A549 (cell line): ENCODE measurements around the gene ANAPC15.

Experiments
- CTCF ChIP-seq: fragments of >200 bp; sonication (Bioruptor Twin); formaldehyde crosslinking; IDR thresholded peaks from 3 replicates; pipeline ENCODE4 v1.5.1; 2016
- ESRRA ChIP-seq: fragments of 150-350 bp; IDR thresholded peaks from 2 replicates; pipeline ENCODE4 v1.6.1; 2014; ENCODE audit warnings: mild to moderate bottlenecking, low read length, borderline replicate concordance
- POLR2A ChIP-seq: IDR thresholded peaks from 2 replicates; pipeline ENCODE4 v1.6.1; 2012; ENCODE audit warnings: mild to moderate bottlenecking, low read length
- RAD21 ChIP-seq, 2 experiments: fragments of >200 bp in 1 of 2; sonication (Bioruptor Twin) in 1 of 2; formaldehyde crosslinking in 1 of 2; IDR thresholded peaks in 1 of 2; conservative IDR thresholded peaks in 1 of 2; 2 replicates in 1 of 2; 3 replicates in 1 of 2; pipeline ENCODE4 v1.6.1; 2012 to 2018; ENCODE audit warnings: inconsistent platforms in 1 of 2
- SMC3 ChIP-seq: fragments of >200 bp; sonication (Bioruptor Twin); formaldehyde crosslinking; IDR thresholded peaks from 3 replicates; pipeline ENCODE4 v1.6.1; 2018; ENCODE audit warnings: inconsistent platforms
- TF ChIP-seq, protein P1 (sequence below): fragments of 200-600 bp; sonication (generic); IDR thresholded peaks from 2 replicates; pipeline ENCODE4 v1.6.1; 2016; ENCODE audit warnings: antibody characterized with exemption, mild to moderate bottlenecking, moderate library complexity
- TF ChIP-seq, protein P2 (sequence below): fragments of 150-350 bp; IDR thresholded peaks from 2 replicates; pipeline ENCODE4 v1.6.1; 2014; ENCODE audit warnings: low read depth, mild to moderate bottlenecking, low read length

DNA sequence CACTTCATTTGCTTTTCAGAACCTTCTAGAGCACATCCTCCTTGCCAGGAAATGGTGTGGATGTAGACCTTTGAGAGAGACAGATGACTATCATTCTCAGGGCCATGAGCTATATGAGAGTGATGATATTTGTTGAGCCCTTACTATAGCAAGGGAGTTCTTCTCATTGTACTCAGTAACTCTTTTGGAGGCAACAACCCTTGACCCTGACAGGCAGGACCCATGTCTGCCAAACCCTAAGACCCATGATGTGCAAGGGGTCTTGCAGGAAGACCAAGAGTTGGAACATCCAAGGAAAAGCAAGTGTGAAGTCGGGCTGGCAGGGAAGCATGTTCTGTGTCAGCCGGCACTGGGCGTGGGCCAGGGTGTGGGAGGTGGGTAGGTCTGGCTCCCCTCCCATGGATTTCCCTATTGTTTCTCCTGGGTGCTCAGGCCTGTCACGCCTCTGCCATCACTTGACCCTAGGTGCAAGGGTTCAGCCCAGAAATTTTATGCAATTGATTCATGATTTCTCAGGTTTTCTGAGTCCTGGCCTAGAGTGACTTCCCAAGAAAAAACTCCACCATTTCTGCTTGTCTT is 24.3 kb upstream of the ANAPC15 start:
- no peak for TF ChIP-seq CTCF
- TF ChIP-seq, protein P1, sequence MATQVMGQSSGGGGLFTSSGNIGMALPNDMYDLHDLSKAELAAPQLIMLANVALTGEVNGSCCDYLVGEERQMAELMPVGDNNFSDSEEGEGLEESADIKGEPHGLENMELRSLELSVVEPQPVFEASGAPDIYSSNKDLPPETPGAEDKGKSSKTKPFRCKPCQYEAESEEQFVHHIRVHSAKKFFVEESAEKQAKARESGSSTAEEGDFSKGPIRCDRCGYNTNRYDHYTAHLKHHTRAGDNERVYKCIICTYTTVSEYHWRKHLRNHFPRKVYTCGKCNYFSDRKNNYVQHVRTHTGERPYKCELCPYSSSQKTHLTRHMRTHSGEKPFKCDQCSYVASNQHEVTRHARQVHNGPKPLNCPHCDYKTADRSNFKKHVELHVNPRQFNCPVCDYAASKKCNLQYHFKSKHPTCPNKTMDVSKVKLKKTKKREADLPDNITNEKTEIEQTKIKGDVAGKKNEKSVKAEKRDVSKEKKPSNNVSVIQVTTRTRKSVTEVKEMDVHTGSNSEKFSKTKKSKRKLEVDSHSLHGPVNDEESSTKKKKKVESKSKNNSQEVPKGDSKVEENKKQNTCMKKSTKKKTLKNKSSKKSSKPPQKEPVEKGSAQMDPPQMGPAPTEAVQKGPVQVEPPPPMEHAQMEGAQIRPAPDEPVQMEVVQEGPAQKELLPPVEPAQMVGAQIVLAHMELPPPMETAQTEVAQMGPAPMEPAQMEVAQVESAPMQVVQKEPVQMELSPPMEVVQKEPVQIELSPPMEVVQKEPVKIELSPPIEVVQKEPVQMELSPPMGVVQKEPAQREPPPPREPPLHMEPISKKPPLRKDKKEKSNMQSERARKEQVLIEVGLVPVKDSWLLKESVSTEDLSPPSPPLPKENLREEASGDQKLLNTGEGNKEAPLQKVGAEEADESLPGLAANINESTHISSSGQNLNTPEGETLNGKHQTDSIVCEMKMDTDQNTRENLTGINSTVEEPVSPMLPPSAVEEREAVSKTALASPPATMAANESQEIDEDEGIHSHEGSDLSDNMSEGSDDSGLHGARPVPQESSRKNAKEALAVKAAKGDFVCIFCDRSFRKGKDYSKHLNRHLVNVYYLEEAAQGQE = no peak
- TF ChIP-seq POLR2A = no peak
- no peak for TF ChIP-seq RAD21 (conservative IDR thresholded peaks at IDR 0.05 in 1 of 2, IDR thresholded peaks at IDR 0.05 in 1 of 2)
- TF ChIP-seq, protein P2, sequence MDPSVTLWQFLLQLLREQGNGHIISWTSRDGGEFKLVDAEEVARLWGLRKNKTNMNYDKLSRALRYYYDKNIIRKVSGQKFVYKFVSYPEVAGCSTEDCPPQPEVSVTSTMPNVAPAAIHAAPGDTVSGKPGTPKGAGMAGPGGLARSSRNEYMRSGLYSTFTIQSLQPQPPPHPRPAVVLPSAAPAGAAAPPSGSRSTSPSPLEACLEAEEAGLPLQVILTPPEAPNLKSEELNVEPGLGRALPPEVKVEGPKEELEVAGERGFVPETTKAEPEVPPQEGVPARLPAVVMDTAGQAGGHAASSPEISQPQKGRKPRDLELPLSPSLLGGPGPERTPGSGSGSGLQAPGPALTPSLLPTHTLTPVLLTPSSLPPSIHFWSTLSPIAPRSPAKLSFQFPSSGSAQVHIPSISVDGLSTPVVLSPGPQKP = no peak
- no peak for TF ChIP-seq SMC3
- no peak for TF ChIP-seq ESRRA
